Measurements from ENCODE around the gene SLC25A13. TPM values are rescaled to one million over a fixed set of nuclear protein-coding genes. Genes with fewer than 3 reads are reported as not detected.

Gene SLC25A13
- total and polyA plus RNA-seq, 9 of the 15 experiments (the other 6 are each of a cell fraction or from before 2014, with no cell fraction given), result 21.4 to 80.2 (median 58.7) TPM

DNA sequence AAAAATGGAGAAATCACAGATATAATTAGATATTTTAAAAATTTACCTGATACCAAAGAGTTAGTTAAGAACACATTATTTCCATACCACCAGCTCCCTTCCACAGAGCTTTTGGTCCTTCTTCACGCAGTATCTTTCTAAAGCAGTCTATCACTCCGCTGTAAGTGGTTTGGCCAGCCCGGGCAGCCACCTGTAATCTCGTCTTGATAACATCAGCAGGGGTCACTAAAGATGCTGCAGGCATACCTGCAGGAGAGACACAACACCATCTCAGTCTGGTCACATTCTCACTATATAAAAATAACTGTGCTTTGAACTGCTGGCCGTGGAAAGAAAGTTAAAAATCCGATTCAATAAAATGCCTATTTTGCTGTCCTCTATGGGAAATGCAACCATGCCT, 200.1 kb downstream of the SLC25A13 start (continued):
- no peak for TF ChIP-seq GTF2B (IDR thresholded peaks at IDR 0.05; ENCODE audit: extremely low read depth, insufficient read length)
- no peak for TF ChIP-seq ZNF655 (CRISPR knock-in tag; IDR thresholded peaks at IDR 0.05)

- ChIA-PET POLR2A (no interaction called here), CTCF (ENCODE audit: low intra/inter-chr PET ratio) (no interaction called here)
- Histone ChIP-seq H3K9me3 (replicated peaks; ENCODE audit: control insufficient read depth, insufficient read depth, low read depth, low read length) (no peaks in the 10 kb centered on the region), H3K9ac (ENCODE audit: insufficient read depth in 1 of 2, low read depth in 2 of 2, low read length in 2 of 2) (no peak overlapping the region), H3K27me3 (ENCODE audit: control insufficient read depth in 2 of 2, insufficient read depth in 2 of 2, low read length in 2 of 2) (no peaks in the 10 kb centered on the region), H3K79me2 (ENCODE audit: control insufficient read depth, insufficient read depth, low read length) (no peaks in the 10 kb centered on the region), H3K4me3 (no peak overlapping the region), H3K36me3 (ENCODE audit: control insufficient read depth, insufficient read depth, low read length) (peaks cover 17% of the 10 kb centered on the region; the same call in 1 of the 3 replicates), H3K9me1 (ENCODE audit: control insufficient read depth, insufficient read depth, low read length) (no peaks in the 10 kb centered on the region), H4K20me1 (replicated peaks; ENCODE audit: control insufficient read depth, insufficient read depth, low read length) (no peaks in the 10 kb centered on the region), H3K4me1 (replicated peaks in 1 of 2; ENCODE audit: control insufficient read depth in 2 of 2, insufficient read depth in 2 of 2, low read length in 2 of 2) (no peaks in the 10 kb centered on the region), H3K27ac (ENCODE audit: extremely low read depth, low read depth, low read length) (no peak overlapping the region), H3K4me2 (ENCODE audit: insufficient read depth, low read length) (no peak overlapping the region), H2AFZ (ENCODE audit: low read depth, low read length) (no peak overlapping the region)
- no peak for FAIRE-seq
- TF ChIP-seq, protein P1, sequence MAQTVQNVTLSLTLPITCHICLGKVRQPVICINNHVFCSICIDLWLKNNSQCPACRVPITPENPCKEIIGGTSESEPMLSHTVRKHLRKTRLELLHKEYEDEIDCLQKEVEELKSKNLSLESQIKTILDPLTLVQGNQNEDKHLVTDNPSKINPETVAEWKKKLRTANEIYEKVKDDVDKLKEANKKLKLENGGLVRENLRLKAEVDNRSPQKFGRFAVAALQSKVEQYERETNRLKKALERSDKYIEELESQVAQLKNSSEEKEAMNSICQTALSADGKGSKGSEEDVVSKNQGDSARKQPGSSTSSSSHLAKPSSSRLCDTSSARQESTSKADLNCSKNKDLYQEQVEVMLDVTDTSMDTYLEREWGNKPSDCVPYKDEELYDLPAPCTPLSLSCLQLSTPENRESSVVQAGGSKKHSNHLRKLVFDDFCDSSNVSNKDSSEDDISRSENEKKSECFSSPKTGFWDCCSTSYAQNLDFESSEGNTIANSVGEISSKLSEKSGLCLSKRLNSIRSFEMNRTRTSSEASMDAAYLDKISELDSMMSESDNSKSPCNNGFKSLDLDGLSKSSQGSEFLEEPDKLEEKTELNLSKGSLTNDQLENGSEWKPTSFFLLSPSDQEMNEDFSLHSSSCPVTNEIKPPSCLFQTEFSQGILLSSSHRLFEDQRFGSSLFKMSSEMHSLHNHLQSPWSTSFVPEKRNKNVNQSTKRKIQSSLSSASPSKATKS (CRISPR knock-in tag; IDR thresholded peaks at IDR 0.05), result no peak
- TF ChIP-seq MTA2 (IDR thresholded peaks at IDR 0.05; ENCODE audit: low read depth) (no peak), ZNF57 (CRISPR knock-in tag; IDR thresholded peaks at IDR 0.05) (no peak)
- 94% methylated on average over 2 of the region's 2 CpGs for WGBS (ENCODE audit: insufficient coverage, low coverage, missing lambda C conversion rate)
- DNase-seq (ENCODE audit: extremely low read depth in 1 of 4, low spot score in 3 of 4), result no peak
- intact Hi-C loops (cut with micrococcal nuclease) (no loop called here), in situ Hi-C loops (cut with MboI) (no loop called here)
- TSS peak; percentile 65 for BruUV-seq (replicated peaks)
- no peak for ATAC-seq
Measured at GRCh38 chr7:96120445-96121225, 201.3 kb downstream of the SLC25A13 start.

Data from K562 (cell line).